Keratinocyte (primary cell): ENCODE results near the gene TP53I3. TPM values are rescaled to one million over a fixed set of nuclear protein-coding genes. Genes with fewer than 3 reads are reported as not detected.

Source experiments
- DNase-seq: peaks from one replicate; pipeline ENCODE4 v3.0.0-alpha.2; 2011; ENCODE audit warnings: low read depth, missing footprints, low spot score
- FAIRE-seq: peaks from 2 replicates; lab custom pipeline; 2011; peaks lifted over from hg19 to GRCh38; lab: Jason Lieb, UNC
- H2AFZ ChIP-seq: 2 replicates; pipeline ENCODE4 v1.6.0; 2012; ENCODE audit warnings: low read length, control low read depth, inconsistent platforms; ENCODE audit not compliant: control insufficient read depth
- H3K27ac ChIP-seq: 2 replicates; pipeline ENCODE4 v1.5.1; 2011; ENCODE audit warnings: low read length; ENCODE audit not compliant: control insufficient read depth, insufficient read depth
- H3K27me3 ChIP-seq: 3 replicates; pipeline ENCODE4 v1.6.0; 2011; ENCODE audit warnings: low read length; ENCODE audit not compliant: control insufficient read depth, insufficient read depth; ENCODE audit errors: extremely low read depth
- H3K36me3 ChIP-seq, 2 experiments: 2 replicates in 1 of 2; 3 replicates in 1 of 2; pipeline ENCODE4 v1.5.1; 2011; ENCODE audit warnings: low read length in 2 of 2, mild to moderate bottlenecking in 1 of 2; ENCODE audit not compliant: control insufficient read depth in 2 of 2, insufficient read depth in 2 of 2; ENCODE audit errors: extremely low read depth in 1 of 2
- H3K4me1 ChIP-seq: 3 replicates; pipeline ENCODE4 v1.5.1; 2011; ENCODE audit warnings: low read length; ENCODE audit not compliant: control insufficient read depth, insufficient read depth; ENCODE audit errors: extremely low read depth
- H3K4me2 ChIP-seq: 3 replicates; pipeline ENCODE4 v1.6.0; 2011; ENCODE audit warnings: low read depth, low read length; ENCODE audit not compliant: control insufficient read depth, insufficient read depth; ENCODE audit errors: extremely low read depth
- H3K4me3 ChIP-seq, 3 experiments: fragments of 200-600 bp in 1 of 3; sonication (generic) in 1 of 3; 2 replicates in 2 of 3; 3 replicates in 1 of 3; pipeline ENCODE4 v1.5.1; 2011 to 2016; ENCODE audit warnings: low read length in 3 of 3, mild to moderate bottlenecking in 3 of 3, control low read depth in 2 of 3, inconsistent platforms in 1 of 3, low read depth in 1 of 3, mixed read lengths in 1 of 3, mixed run types in 1 of 3, moderate library complexity in 1 of 3; ENCODE audit not compliant: control insufficient read depth in 2 of 3, insufficient read depth in 2 of 3; ENCODE audit errors: extremely low read depth in 1 of 3
- H3K79me2 ChIP-seq: 2 replicates; pipeline ENCODE4 v1.6.0; 2012; ENCODE audit warnings: low read length; ENCODE audit not compliant: control insufficient read depth, insufficient read depth
- H3K9ac ChIP-seq: 3 replicates; pipeline ENCODE4 v1.6.0; 2011; ENCODE audit warnings: low read length; ENCODE audit not compliant: control insufficient read depth, insufficient read depth; ENCODE audit errors: extremely low read depth
- H3K9me1 ChIP-seq: 3 replicates; pipeline ENCODE4 v1.6.0; 2011; ENCODE audit warnings: low read length; ENCODE audit not compliant: control insufficient read depth, insufficient read depth; ENCODE audit errors: extremely low read depth
- H3K9me3 ChIP-seq: 2 replicates; pipeline ENCODE4 v1.5.1; 2012; ENCODE audit warnings: low read depth, low read length; ENCODE audit not compliant: control insufficient read depth
- H4K20me1 ChIP-seq: 3 replicates; pipeline ENCODE4 v1.6.0; 2011; ENCODE audit warnings: low read length; ENCODE audit not compliant: control insufficient read depth, insufficient read depth; ENCODE audit errors: extremely low read depth
- EZH2 ChIP-seq: IDR thresholded peaks from one replicate; pipeline ENCODE4 v1.6.1; 2012; ENCODE audit warnings: inconsistent platforms, mild to moderate bottlenecking, low read length, moderate library complexity
- dilution Hi-C: fragments of 300-500 bp; cut with MboI; formaldehyde crosslinking; loops from one replicate; pipeline ENCODE4 v1.7.0; 2020; ENCODE audit warnings: low sequenced_read_pairs; ENCODE audit not compliant: extremely low pct_ligation_motif_present
- polyA plus RNA-seq, 5 experiments: library from polyadenylated mRNA; depleted of rRNA in 3 of 5; stranded (reverse) in 3 of 5; stranded (forward) in 1 of 5; unstranded in 1 of 5; fragments of >200 nt; gene quantifications; 1 replicate in 1 of 5; 2 replicates in 3 of 5; 3 replicates in 1 of 5; pipeline versions ENCODE4 v1.2.1 to v1.2.3, GENCODE V29; 2011 to 2012; ENCODE audit warnings: missing spikeins in 2 of 5, low read depth in 1 of 5, low replicate concordance in 1 of 5
- TF ChIP-seq, protein P1 (sequence below), 3 experiments: IDR thresholded peaks in 1 of 3; conservative IDR thresholded peaks in 1 of 3; optimal IDR thresholded peaks in 1 of 3; 2 replicates in 2 of 3; 3 replicates in 1 of 3; pipeline versions ENCODE3 to v1.5.1; 2011; ENCODE audit warnings: low read length in 3 of 3, mild to moderate bottlenecking in 3 of 3, moderate library complexity in 2 of 3, control low read depth in 1 of 3, inconsistent platforms in 1 of 3; ENCODE audit not compliant: insufficient read depth in 2 of 3; ENCODE audit errors: extremely low read depth in 1 of 3

The TP53I3 gene
- polyA plus RNA-seq, 1 donor (not counting 4 experiments of a cell fraction or from before 2014, with no cell fraction given): 30.9 TPM

DNA sequence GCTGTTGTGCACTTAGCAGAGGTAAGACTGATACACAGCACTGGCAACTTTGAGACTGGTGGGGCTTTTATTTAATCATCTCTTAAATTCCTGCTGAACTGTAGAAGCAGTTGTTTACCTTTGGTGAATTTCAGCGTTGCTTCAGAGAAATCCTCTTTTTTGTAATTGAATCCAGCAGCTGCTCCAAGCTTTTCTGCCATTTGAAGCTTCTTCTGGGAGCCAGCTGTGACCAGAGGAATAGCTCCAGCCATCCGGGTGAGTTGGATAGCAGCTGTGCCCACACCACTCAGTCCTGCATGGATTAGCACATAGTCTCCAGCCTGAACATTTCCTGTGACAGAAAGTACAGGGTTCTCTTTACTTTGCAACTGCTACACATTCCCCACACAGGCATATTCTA, 3.9 kb downstream of the TP53I3 start:
- H3K4me1 ChIP-seq: peaks cover 18% of the 10 kb centered on the region

DNA sequence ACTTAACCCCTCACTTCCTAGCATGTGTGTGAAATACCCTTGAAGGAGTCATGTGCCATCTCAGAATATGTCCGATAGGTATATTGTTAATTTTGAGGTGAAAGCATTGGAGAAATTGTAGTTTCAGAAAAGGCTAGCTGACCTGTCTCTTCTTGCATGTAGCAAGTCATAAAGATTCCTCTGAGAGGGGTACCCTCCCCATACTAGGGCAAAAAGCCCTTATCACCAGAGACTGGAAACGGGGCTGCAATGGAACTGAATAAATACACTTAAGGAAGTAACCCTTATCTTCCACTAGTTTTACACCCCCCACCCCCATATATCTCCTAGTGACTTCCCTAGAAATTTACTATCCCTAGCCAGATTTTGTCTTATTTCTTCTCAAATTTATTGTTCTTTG, 6.8 kb downstream of the TP53I3 start:
- Histone ChIP-seq H3K4me3 (peak overlapping the region; percentile 53 to 84 (median 82)), H3K27ac (peak overlapping the region; percentile 93), H3K9me1 (no peaks in the 10 kb centered on the region), H3K4me1 (peaks cover 9% of the 10 kb centered on the region), H3K79me2 (peaks cover 24% of the 10 kb centered on the region), H3K36me3 (peaks cover 7 to 17% of the 10 kb centered on the region in 2 experiments), H3K4me2 (peak overlapping the region; percentile 74), H4K20me1 (no peaks in the 10 kb centered on the region), H3K27me3 (no peaks in the 10 kb centered on the region), H3K9me3 (no peaks in the 10 kb centered on the region), H2AFZ (no peak overlapping the region), H3K9ac (peak overlapping the region; percentile 91)
- TF ChIP-seq, protein P1, sequence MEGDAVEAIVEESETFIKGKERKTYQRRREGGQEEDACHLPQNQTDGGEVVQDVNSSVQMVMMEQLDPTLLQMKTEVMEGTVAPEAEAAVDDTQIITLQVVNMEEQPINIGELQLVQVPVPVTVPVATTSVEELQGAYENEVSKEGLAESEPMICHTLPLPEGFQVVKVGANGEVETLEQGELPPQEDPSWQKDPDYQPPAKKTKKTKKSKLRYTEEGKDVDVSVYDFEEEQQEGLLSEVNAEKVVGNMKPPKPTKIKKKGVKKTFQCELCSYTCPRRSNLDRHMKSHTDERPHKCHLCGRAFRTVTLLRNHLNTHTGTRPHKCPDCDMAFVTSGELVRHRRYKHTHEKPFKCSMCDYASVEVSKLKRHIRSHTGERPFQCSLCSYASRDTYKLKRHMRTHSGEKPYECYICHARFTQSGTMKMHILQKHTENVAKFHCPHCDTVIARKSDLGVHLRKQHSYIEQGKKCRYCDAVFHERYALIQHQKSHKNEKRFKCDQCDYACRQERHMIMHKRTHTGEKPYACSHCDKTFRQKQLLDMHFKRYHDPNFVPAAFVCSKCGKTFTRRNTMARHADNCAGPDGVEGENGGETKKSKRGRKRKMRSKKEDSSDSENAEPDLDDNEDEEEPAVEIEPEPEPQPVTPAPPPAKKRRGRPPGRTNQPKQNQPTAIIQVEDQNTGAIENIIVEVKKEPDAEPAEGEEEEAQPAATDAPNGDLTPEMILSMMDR (optimal IDR thresholded peaks at IDR 0.05 in 1 of 3, IDR thresholded peaks at IDR 0.05 in 1 of 3, conservative IDR thresholded peaks at IDR 0.05 in 1 of 3; ENCODE audit: extremely low read depth in 1 of 3, insufficient read depth in 2 of 3, low read length in 3 of 3): no peak
- TF ChIP-seq EZH2: no peak
- FAIRE-seq: no peak
- no peak for DNase-seq
- dilution Hi-C loops: no loop called here

More for the DNA sequence above, 3.9 kb downstream of the TP53I3 start:
- no peaks in the 10 kb centered on the region for H4K20me1 ChIP-seq
- no peak for TF ChIP-seq EZH2
- TF ChIP-seq, protein P1 (optimal IDR thresholded peaks at IDR 0.05 in 1 of 3, IDR thresholded peaks at IDR 0.05 in 1 of 3, conservative IDR thresholded peaks at IDR 0.05 in 1 of 3; ENCODE audit: extremely low read depth in 1 of 3, insufficient read depth in 2 of 3, low read length in 3 of 3): no peak
- H3K27me3 ChIP-seq: no peaks in the 10 kb centered on the region
- FAIRE-seq: no peak
- H2AFZ ChIP-seq: no peak overlapping the region
- DNase-seq: no peak
- peaks cover 5 to 17% of the 10 kb centered on the region in 2 experiments for H3K36me3 ChIP-seq
- dilution Hi-C loops: no loop called here
- H3K9ac ChIP-seq: no peak overlapping the region
- H3K9me3 ChIP-seq: no peaks in the 10 kb centered on the region
- H3K27ac ChIP-seq: no peak overlapping the region
- H3K79me2 ChIP-seq: peaks cover under 1% of the 10 kb centered on the region
- H3K4me2 ChIP-seq: no peak overlapping the region
- H3K4me3 ChIP-seq: no peak overlapping the region
- no peaks in the 10 kb centered on the region for H3K9me1 ChIP-seq
